ENCODE data around the gene PRKAR1B.

PRKAR1B gene

GRCh38 chr7:576524-577277 lies 150.4 kb downstream of the PRKAR1B start:
- H3K27ac ChIP-seq, result no peak overlapping the region
- TF ChIP-seq CTCF (conservative IDR thresholded peaks at IDR 0.05; ENCODE audit: low read depth), result no peak
- no peak for DNase-seq (ENCODE audit: low spot score)
- POLR2A ChIA-PET (ENCODE audit: low non-redundant PET), result no interaction called here
- CTCF ChIA-PET, result interaction anchor here (0.5 kb wide), 1 partner anchor 332 kb away, joined by 3 read pairs; no protein-coding TSS in a partner anchor

GRCh38 chr7:575425-576366 lies 151.4 kb downstream of the PRKAR1B start:
- TF ChIP-seq CTCF (conservative IDR thresholded peaks at IDR 0.05; ENCODE audit: low read depth), result no peak
- peak overlapping the region; percentile 1 for H3K27ac ChIP-seq
- POLR2A ChIA-PET (ENCODE audit: low non-redundant PET), result no interaction called here

GRCh38 chr7:574661-575395 lies 152.3 kb downstream of the PRKAR1B start:
- ChIA-PET CTCF (interaction anchor here (0.6 kb wide), 1 partner anchor 134 kb away, joined by 4 read pairs; no protein-coding TSS in a partner anchor), POLR2A (ENCODE audit: low non-redundant PET) (no interaction called here)
- DNase-seq (ENCODE audit: low spot score), result no peak
- TF ChIP-seq CTCF (conservative IDR thresholded peaks at IDR 0.05; ENCODE audit: low read depth), result no peak
- peak overlapping the region; percentile 1 for H3K27ac ChIP-seq

More at GRCh38 chr7:575425-576366, 151.4 kb downstream of the PRKAR1B start:
- CTCF ChIA-PET, result no interaction called here
- no peak for DNase-seq (ENCODE audit: low spot score)

- TF ChIP-seq CTCF (conservative IDR thresholded peaks at IDR 0.05; ENCODE audit: low read depth), result no peak
- POLR2A ChIA-PET (ENCODE audit: low non-redundant PET), result interaction anchor here (0.6 kb wide), 1 partner anchor 287 kb away, joined by 3 read pairs; no protein-coding TSS in a partner anchor
- peak overlapping the region; percentile 1; the same call in 1 of the 2 replicates for H3K27ac ChIP-seq
These were observed 153.1 kb downstream of the PRKAR1B start for GRCh38 chr7:573933-574381.

GRCh38 chr7:573269-573932 lies 153.7 kb downstream of the PRKAR1B start:
- POLR2A ChIA-PET (ENCODE audit: low non-redundant PET), result interaction anchor here (0.6 kb wide), 1 partner anchor 288 kb away, joined by 3 read pairs; no protein-coding TSS in a partner anchor
- TF ChIP-seq CTCF (conservative IDR thresholded peaks at IDR 0.05; ENCODE audit: low read depth), result no peak
- CTCF ChIA-PET, result no interaction called here

More at GRCh38 chr7:573933-574381, 153.1 kb downstream of the PRKAR1B start:
- DNase-seq (ENCODE audit: low spot score), result no peak
- CTCF ChIA-PET, result interaction anchor here (0.6 kb wide), 1 partner anchor 135 kb away, joined by 4 read pairs; no protein-coding TSS in a partner anchor

More at GRCh38 chr7:573269-573932, 153.7 kb downstream of the PRKAR1B start:
- DNase-seq (ENCODE audit: low spot score), result no peak
- H3K27ac ChIP-seq, result no peak overlapping the region

Data from RWPE1 (cell line).